Activated naive CD8-positive, alpha-beta T cell treated with anti-CD3 and anti-CD28 coated beads, Interleukin-2, amount 50 U/mL, for 16 hours (primary cell): ENCODE data around the gene PPARA.

Experiments used
- DNase-seq: peaks from one replicate; pipeline ENCODE4 v3.0.0-alpha.2; 2020; ENCODE audit warnings: low read depth, low spot score

Gene PPARA

GRCh38 chr22:46272762-46273431 is 122.6 kb downstream of the PPARA start:
- DNase-seq, result no peak

DNA sequence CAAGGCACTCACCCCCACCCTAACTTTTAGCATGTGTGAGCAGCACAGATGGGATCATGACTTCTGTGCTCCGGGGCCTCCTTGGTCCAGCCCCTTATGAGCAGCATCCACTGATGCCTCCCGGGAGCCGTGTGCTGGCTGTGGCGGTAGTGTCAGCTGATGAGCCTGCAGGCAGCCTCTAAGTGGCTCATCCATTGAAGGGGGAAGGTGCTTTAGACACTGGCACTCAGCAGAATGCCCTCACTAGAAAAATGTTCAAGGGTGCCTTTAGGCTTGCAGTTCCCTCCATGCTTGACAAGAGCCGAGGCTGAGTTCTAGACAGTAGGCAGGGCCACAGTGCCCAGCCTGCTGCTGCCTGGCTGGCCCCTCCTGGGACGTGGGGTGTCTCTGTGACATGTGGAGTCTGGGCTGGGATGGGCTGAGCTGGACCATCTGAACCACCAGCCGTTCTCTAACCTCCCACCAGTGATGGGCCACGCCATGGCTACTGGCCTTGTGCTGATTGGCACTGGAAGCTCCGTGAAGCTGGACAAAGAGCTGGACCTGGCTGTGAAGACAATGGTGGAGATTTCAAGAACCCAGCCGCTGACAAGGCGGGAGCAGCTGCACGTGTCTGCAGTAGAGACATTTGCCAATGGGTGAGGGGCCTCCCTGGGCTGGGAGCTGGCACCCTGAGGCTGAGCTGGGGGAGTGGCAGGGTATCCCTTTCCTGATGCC is 123.3 kb downstream of the PPARA start:
- no peak for DNase-seq

DNA sequence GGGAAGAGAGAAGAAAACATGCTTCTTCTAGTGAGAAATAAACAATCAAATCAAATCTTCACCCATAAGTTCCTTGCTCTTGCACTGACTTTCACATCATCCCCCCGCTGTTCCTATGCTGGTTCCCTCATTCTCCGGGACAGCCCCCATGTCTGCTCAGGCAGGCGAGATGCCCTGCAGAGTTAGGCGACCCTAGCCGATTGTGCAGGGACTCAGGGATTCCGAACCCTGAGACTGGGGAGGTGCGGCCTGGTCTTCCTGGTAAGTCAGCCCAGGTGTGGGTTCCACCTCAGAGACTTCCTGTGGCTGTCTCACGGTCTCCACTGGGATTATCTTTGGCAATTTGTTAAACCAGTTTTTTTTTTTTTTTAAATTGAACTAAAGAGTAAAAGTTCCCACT is 124.1 kb downstream of the PPARA start:
- no peak for DNase-seq

- no peak for DNase-seq
Observed at GRCh38 chr22:46275455-46276122, 125.3 kb downstream of the PPARA start.

GRCh38 chr22:46276563-46276962 is 126.2 kb downstream of the PPARA start:
- no peak for DNase-seq

DNA sequence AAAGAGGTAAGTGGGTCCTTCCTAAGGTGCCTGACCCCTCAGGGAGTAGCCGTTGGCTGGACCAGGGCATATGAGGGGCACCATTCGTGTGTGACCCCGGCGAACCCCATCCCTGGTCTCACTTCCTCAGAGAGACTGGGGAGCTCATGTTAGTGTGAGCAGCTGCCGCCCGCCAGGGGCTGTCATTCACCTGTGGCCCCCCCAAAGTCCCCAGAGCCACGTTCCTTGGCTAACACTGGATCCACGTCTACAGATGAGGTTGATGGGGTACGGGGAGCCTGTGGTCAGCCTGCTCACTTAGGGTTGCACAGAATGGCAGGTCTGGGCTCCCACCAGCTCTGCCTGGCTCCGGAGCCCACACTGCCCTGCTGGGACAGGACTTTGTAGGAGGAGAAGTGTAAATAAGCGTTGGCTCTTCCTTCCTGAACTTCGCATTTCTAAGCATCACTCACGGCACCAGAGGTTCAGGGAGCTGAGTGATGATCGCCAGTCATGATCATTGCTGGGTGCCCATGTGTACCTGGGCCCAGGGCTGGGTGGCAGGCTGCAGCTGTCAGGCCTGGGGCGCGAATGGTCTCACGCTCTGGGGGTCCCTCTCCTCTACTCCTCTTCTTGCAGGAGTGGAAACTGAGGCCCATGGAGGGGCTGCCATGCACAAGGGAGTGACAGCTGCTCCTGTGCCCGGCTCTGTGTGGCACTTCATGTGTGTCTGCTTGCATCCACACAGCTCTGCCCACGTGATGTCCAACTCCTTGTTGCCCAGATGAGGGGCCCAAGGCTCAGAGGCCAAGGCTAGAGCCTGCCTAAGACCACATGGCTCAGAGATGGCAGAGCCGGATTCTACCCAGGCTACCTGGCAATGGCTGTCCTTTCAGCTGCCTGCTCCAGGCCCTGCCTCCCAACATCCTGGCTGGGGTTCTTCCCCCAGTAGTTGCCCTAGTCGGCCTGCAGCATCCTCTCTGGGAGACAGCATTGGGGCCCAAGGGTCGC is 128.6 kb downstream of the PPARA start:
- no peak for DNase-seq

GRCh38 chr22:46280063-46280817 is 129.9 kb downstream of the PPARA start:
- no peak for DNase-seq

- no peak for DNase-seq
Observed at GRCh38 chr22:46280999-46281623, 130.8 kb downstream of the PPARA start.

DNA sequence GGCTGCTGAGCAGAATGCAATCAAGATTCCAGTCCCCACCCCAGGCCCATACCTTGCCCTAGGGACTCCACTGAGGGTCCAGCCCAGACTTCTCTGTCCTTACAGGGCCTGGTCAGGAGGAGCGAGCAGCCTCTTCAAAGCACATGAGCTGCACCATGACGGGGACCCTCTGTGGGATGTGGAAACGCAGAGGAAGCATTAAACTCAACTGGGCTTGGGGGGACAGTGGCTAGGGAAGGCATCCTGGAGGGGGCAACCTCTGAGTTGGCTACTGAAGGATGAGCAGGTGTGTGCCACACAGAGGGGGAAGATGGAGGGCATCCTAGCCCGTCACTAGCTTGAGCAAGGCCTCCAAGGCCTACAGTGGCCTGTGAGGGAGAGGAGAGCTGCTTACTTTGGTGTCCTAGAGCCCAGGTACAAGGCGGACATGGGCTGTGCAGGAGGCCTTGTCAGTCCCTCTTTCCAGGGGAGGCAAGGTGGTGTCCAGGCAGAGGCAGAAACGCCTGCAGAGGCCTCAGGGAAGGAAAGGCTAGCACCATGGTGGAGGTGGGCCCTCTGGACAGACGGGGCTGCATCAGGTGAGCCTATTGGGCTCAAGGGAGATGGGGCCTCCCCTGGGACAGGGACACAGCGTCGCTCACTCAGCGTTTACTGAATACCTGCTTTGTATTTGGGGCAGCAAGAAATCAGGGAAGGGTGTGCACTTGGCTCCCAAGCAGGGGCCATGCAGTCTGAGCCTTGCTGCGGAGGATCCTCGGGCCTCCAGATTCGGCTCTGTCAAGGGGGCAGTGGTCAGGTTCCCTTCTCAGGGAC is 131.7 kb downstream of the PPARA start:
- DNase-seq, result no peak

GRCh38 chr22:46286006-46286405 is 135.7 kb downstream of the PPARA start:
- DNase-seq, result no peak

- DNase-seq, result no peak
Observed at GRCh38 chr22:46286941-46287872, 136.9 kb downstream of the PPARA start.

DNA sequence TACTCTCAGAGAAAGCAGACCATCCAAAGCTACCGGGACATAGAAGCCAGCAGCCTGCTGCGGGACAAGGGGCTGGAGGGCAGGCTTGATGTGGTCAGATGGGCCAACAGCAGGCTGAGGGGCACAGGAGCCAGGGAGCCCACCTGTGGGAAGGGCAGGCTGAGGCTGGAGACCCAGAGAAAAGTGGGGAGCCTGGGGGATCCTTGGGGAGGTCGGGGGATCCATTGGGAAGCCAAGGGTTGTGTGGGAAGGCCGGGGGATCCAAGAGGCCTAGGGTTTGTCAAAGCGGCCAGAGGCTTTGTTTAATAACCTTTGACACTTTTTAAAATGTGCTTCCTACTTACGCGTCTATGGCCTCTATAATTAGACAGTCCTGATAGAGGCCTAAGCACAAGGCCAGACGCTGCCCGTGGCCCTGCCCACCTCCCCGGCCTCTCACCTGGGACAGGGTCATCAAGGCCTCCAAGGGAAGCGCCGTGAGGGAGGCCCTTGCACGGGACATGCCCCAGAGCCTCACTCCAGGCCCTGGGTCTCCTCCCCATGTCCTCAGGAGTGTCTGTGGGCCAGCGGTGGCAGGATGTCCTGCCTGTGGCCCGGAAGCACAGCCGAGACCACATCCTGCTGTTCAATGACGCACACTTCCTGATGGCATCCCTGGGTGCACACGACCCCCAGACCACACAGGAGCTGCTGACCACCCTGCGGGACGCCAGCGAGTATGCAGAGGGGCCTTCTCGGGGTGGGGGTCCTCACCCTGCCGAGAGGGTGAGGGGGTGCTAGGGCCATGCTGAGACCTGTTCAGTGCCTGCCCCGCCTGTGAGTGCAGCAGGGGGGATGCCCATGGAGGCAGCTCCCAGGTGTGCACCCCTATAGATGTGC is 137.8 kb downstream of the PPARA start:
- DNase-seq, result no peak

- no peak for DNase-seq
Observed at GRCh38 chr22:46288846-46289243, 138.5 kb downstream of the PPARA start.

DNA sequence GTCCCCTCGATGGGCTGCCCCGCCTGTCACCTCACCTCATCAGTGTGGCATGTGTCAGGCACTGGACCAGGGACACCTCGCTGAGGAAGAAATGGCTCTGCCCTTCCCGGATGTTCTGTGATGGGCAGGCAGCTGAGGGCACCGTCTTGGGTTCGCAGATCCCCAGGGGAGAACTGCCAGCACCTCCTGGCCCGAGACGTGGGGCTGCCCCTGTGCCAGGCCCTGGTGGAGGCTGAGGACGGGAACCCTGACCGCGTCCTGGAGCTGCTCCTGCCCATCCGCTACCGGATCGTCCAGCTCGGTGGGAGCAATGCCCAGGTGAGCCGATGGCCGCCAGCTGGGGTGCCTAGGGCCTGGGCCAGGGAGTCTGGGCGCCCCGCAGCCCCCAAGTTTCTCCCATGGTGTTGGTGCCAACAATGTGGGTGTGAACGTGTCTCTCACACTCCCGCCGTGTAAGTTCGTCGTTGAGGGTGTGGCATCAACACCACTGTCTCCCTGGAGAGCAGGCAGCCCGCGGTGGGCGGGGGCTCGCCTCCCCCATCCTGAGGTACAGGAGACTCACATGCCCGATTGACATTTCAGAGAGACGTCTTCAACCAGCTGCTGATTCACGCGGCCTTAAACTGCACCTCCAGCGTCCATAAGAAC is 139.0 kb downstream of the PPARA start:
- DNase-seq, result no peak

DNA sequence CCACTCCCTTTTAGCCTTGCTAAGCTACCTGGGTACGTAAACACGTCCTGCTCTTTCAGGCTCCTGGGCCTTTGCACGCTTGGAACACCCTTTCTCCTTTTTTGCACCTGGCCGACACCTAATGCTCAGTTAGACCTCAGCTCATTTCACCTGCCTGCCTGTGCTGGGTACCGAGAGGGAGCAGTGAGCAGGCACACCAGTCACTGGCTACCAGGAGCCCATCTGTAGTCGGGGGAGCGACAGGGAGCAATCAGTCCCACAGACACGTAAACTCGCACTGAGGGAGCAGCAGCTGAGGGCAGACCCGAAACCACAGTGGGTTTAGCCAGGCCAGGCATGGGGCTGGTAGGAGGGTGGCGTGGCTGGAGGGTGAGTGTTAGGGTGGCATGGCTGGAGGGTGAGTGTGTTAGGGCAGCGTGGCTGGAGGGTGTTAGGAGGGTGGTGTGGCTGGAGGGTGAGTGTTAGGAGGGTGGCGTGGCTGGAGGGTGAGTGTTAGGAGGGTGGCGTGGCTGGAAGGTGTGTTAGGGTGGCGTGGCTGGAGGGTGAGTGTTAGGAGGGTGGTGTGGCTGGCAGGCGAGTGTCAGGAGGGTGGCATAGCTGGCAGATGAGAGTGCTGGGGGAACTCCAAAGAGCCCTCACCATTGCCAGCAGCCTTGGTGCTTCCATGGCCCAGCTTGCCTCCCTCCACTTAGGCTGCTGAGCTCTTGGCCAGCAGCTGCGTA is 140.0 kb downstream of the PPARA start:
- DNase-seq, result no peak
